Measurements from ENCODE around the gene HMGXB3. TPM values are rescaled to one million over a fixed set of nuclear protein-coding genes. Genes with fewer than 3 reads are reported as not detected.
"Not testable (repeated sequence)": the region's sequence is repeated elsewhere in the genome, so short reads cannot be mapped to it uniquely, and the experiment has no call there.

The HMGXB3 gene
- polyA plus RNA-seq, 3 donors: 7.7 to 16.3 (median 15.2) TPM

- 84 to 94% (median 88%) methylated on average over 6 of the region's 6 CpGs for WGBS, 3 donors
- no peak overlapping the region for H3K27ac ChIP-seq (ENCODE audit: low read depth, low read length)
These were observed 9.3 kb downstream of the HMGXB3 start for GRCh38 chr5:150009671-150010387.

- WGBS, 3 donors: 95 to 98% (median 98%) methylated on average over 4 of the region's 4 CpGs
- no peak overlapping the region for H3K27ac ChIP-seq (ENCODE audit: low read depth, low read length)
These were observed 13.4 kb downstream of the HMGXB3 start for GRCh38 chr5:150013931-150014330.

GRCh38 chr5:150014456-150014855, 13.9 kb downstream of the HMGXB3 start:
- no peak overlapping the region for H3K27ac ChIP-seq (ENCODE audit: low read depth, low read length)
- 97 to 98% (median 97%) methylated on average over 3 of the region's 3 CpGs for WGBS, 3 donors

GRCh38 chr5:150015415-150015814, 14.9 kb downstream of the HMGXB3 start:
- no peak overlapping the region for H3K27ac ChIP-seq (ENCODE audit: low read depth, low read length)
- 91 to 98% (median 98%) methylated on average over 3 of the region's 3 CpGs for WGBS, 3 donors

GRCh38 chr5:150016537-150016936, 16.0 kb downstream of the HMGXB3 start:
- no peak overlapping the region for H3K27ac ChIP-seq (ENCODE audit: low read depth, low read length)

GRCh38 chr5:150017226-150018005, 16.9 kb downstream of the HMGXB3 start:
- no peak overlapping the region for H3K27ac ChIP-seq (ENCODE audit: low read depth, low read length)
- 63 to 87% (median 84%) methylated on average over 6 of the region's 6 CpGs for WGBS, 3 donors

GRCh38 chr5:150020249-150020648, 19.7 kb downstream of the HMGXB3 start:
- H3K27ac ChIP-seq (ENCODE audit: low read depth, low read length): no peak overlapping the region
- 96 to 98% (median 97%) methylated on average over 1 of the region's 1 CpG for WGBS, 3 donors

- WGBS, 3 donors: 76 to 87% (median 80%) methylated on average over 13 of the region's 13 CpGs
- no peak overlapping the region for H3K27ac ChIP-seq (ENCODE audit: low read depth, low read length)
These were observed 21.1 kb downstream of the HMGXB3 start for GRCh38 chr5:150021491-150022157.

- 59 to 74% (median 73%) methylated on average over 1 of the region's 1 CpG for WGBS, 3 donors
- no peak overlapping the region for H3K27ac ChIP-seq (ENCODE audit: low read depth, low read length)
These were observed 21.6 kb downstream of the HMGXB3 start for GRCh38 chr5:150022158-150022531.

GRCh38 chr5:150022681-150023080, 22.1 kb downstream of the HMGXB3 start:
- H3K27ac ChIP-seq (ENCODE audit: low read depth, low read length): no peak overlapping the region
- 73 to 91% (median 83%) methylated on average over 2 of the region's 2 CpGs for WGBS, 3 donors

GRCh38 chr5:150023136-150023535, 22.6 kb downstream of the HMGXB3 start:
- 93 to 100% (median 100%) methylated on average over 1 of the region's 1 CpG for WGBS, 3 donors
- no peak overlapping the region for H3K27ac ChIP-seq (ENCODE audit: low read depth, low read length)

GRCh38 chr5:150024346-150024984, 23.9 kb downstream of the HMGXB3 start:
- no peak overlapping the region for H3K27ac ChIP-seq (ENCODE audit: low read depth, low read length)
- 69 to 85% (median 77%) methylated on average over 9 of the region's 9 CpGs for WGBS, 3 donors

GRCh38 chr5:150026682-150027172, 26.2 kb downstream of the HMGXB3 start:
- no peak overlapping the region for H3K27ac ChIP-seq (ENCODE audit: low read depth, low read length)
- WGBS, 3 donors: 79 to 88% (median 83%) methylated on average over 4 of the region's 4 CpGs

GRCh38 chr5:150028047-150028446, 27.5 kb downstream of the HMGXB3 start:
- not testable (repeated sequence) for H3K27ac ChIP-seq (ENCODE audit: low read depth, low read length)
- WGBS, 3 donors: 75 to 84% (median 77%) methylated on average over 1 of the region's 1 CpG

GRCh38 chr5:150033334-150033733, 32.8 kb downstream of the HMGXB3 start:
- no peak overlapping the region for H3K27ac ChIP-seq (ENCODE audit: low read depth, low read length)
- 91 to 98% (median 98%) methylated on average over 4 of the region's 4 CpGs for WGBS, 3 donors

GRCh38 chr5:150034662-150035061, 34.1 kb downstream of the HMGXB3 start:
- 67 to 77% (median 73%) methylated on average over 4 of the region's 4 CpGs for WGBS, 3 donors
- H3K27ac ChIP-seq (ENCODE audit: low read depth, low read length): no peak overlapping the region

GRCh38 chr5:150035139-150035895, 34.8 kb downstream of the HMGXB3 start:
- no peak overlapping the region for H3K27ac ChIP-seq (ENCODE audit: low read depth, low read length)
- WGBS, 3 donors: 79 to 87% (median 81%) methylated on average over 7 of the region's 7 CpGs

GRCh38 chr5:150036513-150036912, 36.0 kb downstream of the HMGXB3 start:
- WGBS, 3 donors: 79 to 89% (median 79%) methylated on average over 9 of the region's 9 CpGs
- no peak overlapping the region for H3K27ac ChIP-seq (ENCODE audit: low read depth, low read length)
